OCI-LY3 (cell line): ENCODE data around the gene FCN1.

Source experiments
- H2AFZ ChIP-seq: fragments of 200-600, 300-600 bp; shearing (Covaris generic); 2 replicates; pipeline ENCODE4 v1.6.0; 2014; ENCODE audit warnings: antibody characterized with exemption, low read depth, low read length
- H3K27ac ChIP-seq: fragments of 200-600, 300-600 bp; sonication (generic); 2 replicates; pipeline ENCODE4 v1.5.1; 2014; ENCODE audit warnings: mild to moderate bottlenecking, low read length, moderate library complexity, mixed read lengths
- H3K27me3 ChIP-seq: fragments of 200-600, 300-600 bp; sonication (generic); 2 replicates; pipeline ENCODE4 v1.6.1; 2014; ENCODE audit warnings: low read depth, low read length, mixed read lengths
- H3K36me3 ChIP-seq: fragments of 200-600, 300-600 bp; sonication (generic); replicated peaks from 2 replicates; pipeline ENCODE3; 2014; ENCODE audit warnings: low read depth, low read length, mixed read lengths
- H3K4me1 ChIP-seq: fragments of 300-600, 200-600 bp; sonication (generic); 2 replicates; pipeline ENCODE4 v1.6.1; 2014; ENCODE audit warnings: low read length, mixed read lengths
- H3K4me2 ChIP-seq: fragments of 200-600, 300-600 bp; sonication (generic); 2 replicates; pipeline ENCODE4 v1.6.1; 2014; ENCODE audit warnings: low read length, mixed read lengths
- H3K4me3 ChIP-seq: fragments of 300-600, 200-600 bp; sonication (generic); 2 replicates; pipeline ENCODE4 v1.5.1; 2014; ENCODE audit warnings: antibody characterized with exemption, mild to moderate bottlenecking, low read length, moderate library complexity
- H3K79me2 ChIP-seq: fragments of 300-600, 200-600 bp; shearing (Covaris generic); 2 replicates; pipeline ENCODE4 v1.6.1; 2014; ENCODE audit warnings: mild to moderate bottlenecking, low read length, mixed read lengths
- H3K9ac ChIP-seq: fragments of 300-600, 200-600 bp; shearing (Covaris generic); 2 replicates; pipeline ENCODE4 v1.6.0; 2014; ENCODE audit warnings: mild to moderate bottlenecking, low read length, moderate library complexity
- H3K9me3 ChIP-seq: fragments of 200-600, 300-600 bp; shearing (Covaris generic); 2 replicates; pipeline ENCODE4 v1.6.1; 2014; ENCODE audit warnings: low read length, mixed read lengths; ENCODE audit not compliant: insufficient read depth
- H4K20me1 ChIP-seq: fragments of 200-600, 300-600 bp; sonication (generic); 2 replicates; pipeline ENCODE4 v1.6.1; 2016; ENCODE audit warnings: low read length, mixed read lengths; ENCODE audit not compliant: insufficient read depth
- CTCF ChIP-seq: fragments of 200-600, 300-600 bp; sonication (generic); IDR thresholded peaks from 2 replicates; pipeline ENCODE4 v1.5.1; 2014; ENCODE audit warnings: antibody characterized with exemption, low read length, low read depth
- EZH2phosphoT487 ChIP-seq: fragments of 200-600 bp; shearing (Covaris generic); IDR thresholded peaks from 2 replicates; pipeline ENCODE4 v1.6.1; 2018; ENCODE audit warnings: antibody characterized with exemption, mixed run types, low read depth

Gene FCN1

GRCh38 chr9:134909511-134910481 is 7.9 kb downstream of the FCN1 start:
- H3K4me3 ChIP-seq = no peak overlapping the region
- no peaks in the 10 kb centered on the region for H3K4me1 ChIP-seq
- no peak overlapping the region for H3K27ac ChIP-seq
- TF ChIP-seq EZH2phosphoT487 = no peak
- no peak for TF ChIP-seq CTCF
- no peak overlapping the region for H3K9ac ChIP-seq
- H2AFZ ChIP-seq = no peak overlapping the region
- H3K27me3 ChIP-seq = no peaks in the 10 kb centered on the region
- no peaks in the 10 kb centered on the region for H3K79me2 ChIP-seq
- no peaks in the 10 kb centered on the region for H3K36me3 ChIP-seq
- H3K9me3 ChIP-seq = no peaks in the 10 kb centered on the region
- no peaks in the 10 kb centered on the region for H4K20me1 ChIP-seq
- no peak overlapping the region for H3K4me2 ChIP-seq

GRCh38 chr9:134908524-134909309 is 9.0 kb downstream of the FCN1 start:
- H3K4me1 ChIP-seq = no peaks in the 10 kb centered on the region

DNA sequence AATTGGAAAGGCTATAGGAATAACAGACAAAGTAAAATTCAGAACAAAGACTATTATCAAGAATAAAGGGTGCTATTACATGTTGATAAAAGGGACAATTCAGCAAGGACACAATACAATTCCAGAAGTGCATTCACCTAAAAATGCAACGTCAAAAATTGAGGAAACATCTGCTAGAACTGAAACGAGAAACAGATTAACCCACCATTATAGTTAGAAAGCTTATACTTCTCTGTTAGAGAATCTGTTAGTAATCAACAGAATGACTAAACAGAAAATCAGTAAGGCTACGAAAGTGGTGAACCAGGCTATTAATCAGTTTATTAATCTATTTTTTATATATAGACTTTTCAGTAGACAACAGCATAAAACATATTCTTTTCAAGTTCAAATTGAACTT is 14.8 kb downstream of the FCN1 start:
- peaks cover 21% of the 10 kb centered on the region; the same call in 1 of the 2 replicates for H3K9me3 ChIP-seq
- 0 out of 2 replicates have a peak, but pooled peaks cover 2% of the 10 kb centered on the region for H3K4me1 ChIP-seq
- no peak for TF ChIP-seq EZH2phosphoT487
- no peak for TF ChIP-seq CTCF
- H3K27ac ChIP-seq = no peak overlapping the region
- no peaks in the 10 kb centered on the region; the same call in 1 of the 2 replicates for H3K27me3 ChIP-seq
- H3K4me2 ChIP-seq = no peak overlapping the region
- no peak overlapping the region for H2AFZ ChIP-seq
- no peaks in the 10 kb centered on the region for H3K79me2 ChIP-seq
- no peaks in the 10 kb centered on the region for H4K20me1 ChIP-seq
- no peak overlapping the region for H3K9ac ChIP-seq
- no peak overlapping the region for H3K4me3 ChIP-seq
- H3K36me3 ChIP-seq = peaks cover 3% of the 10 kb centered on the region

More at GRCh38 chr9:134908524-134909309, 9.0 kb downstream of the FCN1 start:
- H3K4me3 ChIP-seq = no peak overlapping the region
- H3K9ac ChIP-seq = no peak overlapping the region
- H4K20me1 ChIP-seq = no peaks in the 10 kb centered on the region
- no peak for TF ChIP-seq CTCF
- TF ChIP-seq EZH2phosphoT487 = no peak
- H3K27me3 ChIP-seq = no peaks in the 10 kb centered on the region
- H3K36me3 ChIP-seq = no peaks in the 10 kb centered on the region
- H3K79me2 ChIP-seq = no peaks in the 10 kb centered on the region
- no peak overlapping the region for H3K4me2 ChIP-seq
- H2AFZ ChIP-seq = no peak overlapping the region
- no peak overlapping the region for H3K27ac ChIP-seq
- H3K9me3 ChIP-seq = no peaks in the 10 kb centered on the region

- Histone ChIP-seq H3K9me3 (peaks cover 25% of the 10 kb centered on the region), H3K4me3 (no peak overlapping the region), H3K27me3 (no peaks in the 10 kb centered on the region; the same call in 1 of the 2 replicates), H3K36me3 (peaks cover 3% of the 10 kb centered on the region), H3K4me1 (0 out of 2 replicates have a peak, but pooled peaks cover 2% of the 10 kb centered on the region), H3K9ac (no peak overlapping the region), H4K20me1 (no peaks in the 10 kb centered on the region), H3K79me2 (no peaks in the 10 kb centered on the region), H2AFZ (no peak overlapping the region), H3K4me2 (no peak overlapping the region), H3K27ac (no peak overlapping the region)
- TF ChIP-seq CTCF (peak; percentile 11; the same call in 1 of the 2 replicates), EZH2phosphoT487 (no peak)
These were observed 17.9 kb downstream of the FCN1 start for GRCh38 chr9:134899818-134900217.
